Left ventricle myocardium inferior (tissue), 1 donor: Measurements from ENCODE around the gene TMEM132E. TPM values are rescaled to one million over a fixed set of nuclear protein-coding genes. Genes with fewer than 3 reads are reported as not detected.

ENCODE experiments used
- DNase-seq: peaks from one replicate; pipeline ENCODE4 v3.0.0-alpha.2; 2020
- H3K27ac ChIP-seq: fragments of 200-600 bp; replicated peaks from 2 replicates; pipeline ENCODE4 v1.8.0; 2021
- H3K27me3 ChIP-seq: fragments of 200-600 bp; 2 replicates; pipeline ENCODE4 v1.8.0; 2021; ENCODE audit warnings: low read depth
- H3K36me3 ChIP-seq: fragments of 200-600 bp; 2 replicates; pipeline ENCODE4 v1.8.0; 2021
- H3K4me1 ChIP-seq: fragments of 200-600 bp; 2 replicates; pipeline ENCODE4 v1.8.0; 2021
- H3K4me3 ChIP-seq: fragments of 200-600 bp; 2 replicates; pipeline ENCODE4 v1.8.0; 2021; ENCODE audit warnings: mild to moderate bottlenecking, moderate library complexity
- H3K9me3 ChIP-seq: fragments of 200-600 bp; replicated peaks from 2 replicates; pipeline ENCODE4 v1.8.0; 2021
- intact Hi-C: fragments of 100-400 bp; cut with micrococcal nuclease; formaldehyde crosslinking; loops from one replicate; pipeline ENCODE4 v1.11.0; 2022
- total RNA-seq: library from RNA; stranded (reverse); fragmentation: NEBNext Ultra II Directional; extraction: Animal tissue kit (Norgen Biotek cat#: 25700); gene quantifications from one replicate; pipeline ENCODE4 v1.2.1, GENCODE V29; 2021
- TF ChIP-seq, protein P1 (sequence below): fragments of 200-600 bp; IDR thresholded peaks from 2 replicates; pipeline ENCODE4 v1.8.0; 2021; ENCODE audit warnings: antibody characterized with exemption, mild to moderate bottlenecking, borderline replicate concordance
- donor health status: DM: no; HTN: yes; CAD: no; lungs with severe emphysema.

Gene TMEM132E
- total RNA-seq, 1 donor from 2014 or later: 0.05 TPM

DNA sequence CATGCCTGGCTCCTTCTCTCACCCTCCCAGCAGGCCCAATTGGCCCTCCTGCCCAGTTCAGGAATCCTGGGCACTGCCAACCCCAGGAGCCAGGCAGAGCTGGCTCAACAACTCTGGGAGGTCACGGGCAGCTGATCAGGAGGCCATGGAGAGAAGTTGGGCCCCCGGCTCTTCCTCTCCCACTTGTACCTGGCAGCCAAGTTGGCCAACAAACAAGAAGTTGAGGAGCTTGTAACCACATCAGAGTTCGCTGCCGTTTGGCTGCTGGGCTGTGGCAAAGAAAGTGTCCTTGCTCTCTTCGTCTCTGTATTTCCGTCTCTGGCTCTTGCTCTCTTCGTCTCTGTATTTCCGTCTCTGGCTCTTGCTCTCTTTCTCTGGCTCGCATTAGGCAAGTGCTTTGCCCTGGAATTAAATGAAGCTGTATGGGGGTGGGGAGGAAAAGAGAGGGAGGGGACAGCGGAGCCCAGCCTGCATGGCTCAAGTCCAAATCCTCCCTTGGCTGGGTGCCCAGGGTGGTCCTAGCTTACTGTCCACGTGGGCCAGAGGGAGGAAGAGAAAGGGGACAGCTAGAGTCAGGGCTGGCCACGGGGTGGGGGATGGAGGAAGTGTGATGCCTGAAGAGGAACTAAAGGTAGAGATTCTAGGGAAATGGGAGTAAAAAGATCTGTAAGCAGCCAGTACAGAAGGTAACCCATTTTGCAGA is 7.8 kb upstream of the TMEM132E start:
- Histone ChIP-seq H3K4me3 (no peak overlapping the region), H3K27ac (no peak overlapping the region), H3K27me3 (peaks cover 100% of the 10 kb centered on the region), H3K4me1 (no peaks in the 10 kb centered on the region), H3K9me3 (peaks cover 6% of the 10 kb centered on the region), H3K36me3 (no peaks in the 10 kb centered on the region)
- TF ChIP-seq, protein P1, sequence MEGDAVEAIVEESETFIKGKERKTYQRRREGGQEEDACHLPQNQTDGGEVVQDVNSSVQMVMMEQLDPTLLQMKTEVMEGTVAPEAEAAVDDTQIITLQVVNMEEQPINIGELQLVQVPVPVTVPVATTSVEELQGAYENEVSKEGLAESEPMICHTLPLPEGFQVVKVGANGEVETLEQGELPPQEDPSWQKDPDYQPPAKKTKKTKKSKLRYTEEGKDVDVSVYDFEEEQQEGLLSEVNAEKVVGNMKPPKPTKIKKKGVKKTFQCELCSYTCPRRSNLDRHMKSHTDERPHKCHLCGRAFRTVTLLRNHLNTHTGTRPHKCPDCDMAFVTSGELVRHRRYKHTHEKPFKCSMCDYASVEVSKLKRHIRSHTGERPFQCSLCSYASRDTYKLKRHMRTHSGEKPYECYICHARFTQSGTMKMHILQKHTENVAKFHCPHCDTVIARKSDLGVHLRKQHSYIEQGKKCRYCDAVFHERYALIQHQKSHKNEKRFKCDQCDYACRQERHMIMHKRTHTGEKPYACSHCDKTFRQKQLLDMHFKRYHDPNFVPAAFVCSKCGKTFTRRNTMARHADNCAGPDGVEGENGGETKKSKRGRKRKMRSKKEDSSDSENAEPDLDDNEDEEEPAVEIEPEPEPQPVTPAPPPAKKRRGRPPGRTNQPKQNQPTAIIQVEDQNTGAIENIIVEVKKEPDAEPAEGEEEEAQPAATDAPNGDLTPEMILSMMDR: no peak
- no peak for DNase-seq
- intact Hi-C loops: no loop called here

DNA sequence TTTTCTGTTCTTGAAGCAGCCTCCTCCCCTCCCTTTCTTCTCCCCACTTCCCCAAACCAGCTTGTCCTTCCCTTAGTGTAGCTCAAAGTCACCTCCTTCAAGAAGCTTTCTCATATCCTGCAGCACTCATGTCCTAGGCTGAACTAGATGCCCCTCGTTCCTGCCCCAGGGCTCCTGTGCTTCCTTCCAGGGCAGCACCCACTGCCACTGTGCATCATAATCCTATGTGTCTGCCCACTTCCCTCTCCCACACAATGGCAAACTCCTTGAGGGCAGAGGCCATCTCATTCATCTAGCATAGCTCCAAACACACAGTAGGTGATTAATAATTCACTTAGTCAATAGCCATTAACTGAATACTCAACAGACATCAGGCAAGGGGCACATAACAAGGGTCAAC is 6.9 kb upstream of the TMEM132E start:
- no peaks in the 10 kb centered on the region for H3K36me3 ChIP-seq
- H3K27me3 ChIP-seq: peaks cover 100% of the 10 kb centered on the region
- no peak overlapping the region for H3K4me3 ChIP-seq
- DNase-seq: no peak
- TF ChIP-seq, protein P1: no peak
- H3K9me3 ChIP-seq: peaks cover 6% of the 10 kb centered on the region
- no peaks in the 10 kb centered on the region for H3K4me1 ChIP-seq
- intact Hi-C loops: no loop called here
- no peak overlapping the region for H3K27ac ChIP-seq

DNA sequence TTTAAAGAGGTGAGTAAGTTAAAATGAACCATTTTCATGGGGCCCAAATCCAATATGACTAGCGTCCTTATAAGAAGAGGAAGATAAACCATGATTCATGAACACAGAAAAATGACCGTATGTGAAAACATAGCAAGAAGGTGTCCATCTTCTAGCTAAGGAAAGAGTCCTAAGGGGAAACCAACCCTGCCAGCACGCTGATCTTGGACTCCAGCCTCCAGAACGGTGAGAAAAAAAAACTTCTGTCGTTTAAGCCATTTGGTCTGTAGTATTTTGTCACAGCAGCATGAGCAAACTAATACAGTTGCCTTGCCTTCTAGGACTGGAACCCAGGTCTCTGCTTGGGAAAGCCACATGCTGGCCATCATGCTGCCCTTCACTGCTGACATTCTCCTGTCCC is 4.2 kb upstream of the TMEM132E start:
- H3K9me3 ChIP-seq: peaks cover 6% of the 10 kb centered on the region
- peaks cover 100% of the 10 kb centered on the region for H3K27me3 ChIP-seq
- TF ChIP-seq, protein P1: no peak
- peaks cover 17% of the 10 kb centered on the region for H3K4me1 ChIP-seq
- intact Hi-C loops: no loop called here
- no peak for DNase-seq
- no peak overlapping the region for H3K4me3 ChIP-seq
- no peak overlapping the region for H3K27ac ChIP-seq
- H3K36me3 ChIP-seq: no peaks in the 10 kb centered on the region

DNA sequence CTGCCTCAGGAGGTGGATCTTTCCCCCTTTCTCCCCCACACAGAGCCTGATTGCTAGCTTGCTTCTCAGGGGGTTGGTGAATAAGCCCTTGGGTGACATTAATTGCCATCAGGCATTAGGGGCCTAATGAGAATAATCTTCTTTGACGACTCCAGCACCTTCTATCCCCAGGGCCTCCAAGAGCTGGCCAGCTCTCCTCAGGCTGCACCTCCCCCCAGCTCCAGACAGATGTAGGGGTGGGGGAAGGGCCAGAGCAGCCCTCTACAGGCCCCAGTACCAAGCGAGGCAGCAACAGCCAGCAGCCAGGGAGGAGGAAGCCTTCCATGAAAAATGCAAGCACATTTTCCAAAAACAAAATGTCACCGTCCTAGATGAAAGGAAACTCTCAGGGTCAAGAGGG is 1.4 kb upstream of the TMEM132E start:
- DNase-seq: no peak
- Histone ChIP-seq H3K27me3 (peaks cover 100% of the 10 kb centered on the region), H3K27ac (no peak overlapping the region), H3K4me1 (peaks cover 36% of the 10 kb centered on the region), H3K9me3 (peaks cover 6% of the 10 kb centered on the region), H3K4me3 (no peak overlapping the region), H3K36me3 (no peaks in the 10 kb centered on the region)
- intact Hi-C loops: no loop called here
- TF ChIP-seq, protein P1: no peak

DNA sequence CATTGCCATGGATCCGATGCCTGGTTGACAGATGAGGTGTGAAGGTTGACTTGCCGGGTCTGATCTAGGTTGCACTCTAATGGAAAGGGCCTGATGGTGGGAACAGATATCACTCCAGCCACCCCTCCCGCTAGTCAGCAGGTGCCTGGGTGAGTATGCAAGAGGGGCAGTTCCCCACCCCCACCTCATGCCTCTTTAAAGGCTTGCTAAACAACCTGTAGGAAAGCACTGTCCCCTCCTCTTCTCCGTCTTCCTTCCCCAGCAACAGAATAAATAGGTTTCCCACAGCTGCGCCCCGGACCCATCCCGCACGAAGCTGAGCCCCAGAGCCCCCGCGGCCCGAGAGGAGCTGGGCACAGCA is 746 bp upstream of the TMEM132E start:
- DNase-seq: no peak
- Histone ChIP-seq H3K36me3 (no peaks in the 10 kb centered on the region), H3K4me1 (peaks cover 36% of the 10 kb centered on the region), H3K9me3 (peaks cover 6% of the 10 kb centered on the region), H3K4me3 (peak overlapping the region; percentile 72), H3K27me3 (peaks cover 100% of the 10 kb centered on the region), H3K27ac (no peak overlapping the region)
- intact Hi-C loops: no loop called here
- TF ChIP-seq, protein P1: no peak
